IMR-90 (cell line): ENCODE results near the gene CD93. TPM values are rescaled to one million over a fixed set of nuclear protein-coding genes. Genes with fewer than 3 reads are reported as not detected.

Experiments used
- ATAC-seq: fragments of 200-7000 bp; cut with Tn5 transposase; 2 replicates; pipeline ENCODE4 v1.9.1; 2020; ENCODE audit warnings: low read depth, mild to moderate bottlenecking, moderate library complexity
- BruUV-seq: library from RNA; stranded (reverse); fragments of 400-500 nt; replicated peaks from 2 replicates; lab custom pipeline; 2021; lab: Mats Ljungman, UMichigan
- CTCF ChIA-PET: fragments of 300-600 bp; formaldehyde crosslinking; extraction: SDS; loops from one replicate; lab custom pipeline; 2021; ENCODE audit warnings: antibody characterized with exemption; lab: Yijun Ruan, JAX
- POLR2A ChIA-PET: fragments of 300-600 bp; sonication (Branson Sonifier 250); formaldehyde crosslinking; loops from one replicate; lab custom pipeline; 2022; ENCODE audit warnings: antibody characterized with exemption; ENCODE audit not compliant: unreplicated experiment; lab: Charles Lee
- DNase-seq: peaks from one replicate; pipeline ENCODE4 v3.0.0; 2013
- H2AFZ ChIP-seq: replicated peaks from 2 replicates; pipeline ENCODE3; 2013; ENCODE audit warnings: low read length, mild to moderate bottlenecking; ENCODE audit not compliant: poor library complexity
- H2AK5ac ChIP-seq: 2 replicates; pipeline ENCODE4 v1.6.1; 2013; ENCODE audit warnings: low read depth, low read length, inconsistent platforms
- H2AK9ac ChIP-seq: replicated peaks from 2 replicates; pipeline ENCODE3; 2013; ENCODE audit warnings: mild to moderate bottlenecking, low read depth, low read length, moderate library complexity; ENCODE audit not compliant: poor library complexity
- H2BK120ac ChIP-seq: 2 replicates; pipeline ENCODE4 v1.6.1; 2013; ENCODE audit warnings: low read depth, low read length, inconsistent platforms
- H2BK15ac ChIP-seq: 3 replicates; pipeline ENCODE4 v1.6.1; 2013; ENCODE audit warnings: low read depth, low read length, inconsistent platforms
- H2BK20ac ChIP-seq: 2 replicates; pipeline ENCODE4 v1.6.1; 2013; ENCODE audit warnings: low read depth, mild to moderate bottlenecking, inconsistent platforms, low read length, moderate library complexity
- H2BK5ac ChIP-seq: 2 replicates; pipeline ENCODE4 v1.6.1; 2013; ENCODE audit warnings: mild to moderate bottlenecking, low read depth, low read length, inconsistent platforms; ENCODE audit not compliant: poor library complexity, severe bottlenecking
- H3K14ac ChIP-seq: replicated peaks from 2 replicates; pipeline ENCODE4 v1.6.1; 2013; ENCODE audit warnings: low read depth, low read length, inconsistent platforms
- H3K18ac ChIP-seq: 2 replicates; pipeline ENCODE4 v1.6.1; 2013; ENCODE audit warnings: low read depth, low read length, control low read depth
- H3K23ac ChIP-seq: 2 replicates; pipeline ENCODE4 v1.6.1; 2013; ENCODE audit warnings: low read depth, low read length, inconsistent platforms
- H3K27ac ChIP-seq: 2 replicates; pipeline ENCODE4 v1.5.1; 2013; ENCODE audit warnings: mild to moderate bottlenecking, control low read depth, low read length; ENCODE audit not compliant: insufficient read depth
- H3K27me3 ChIP-seq: 2 replicates; pipeline ENCODE4 v1.6.1; 2013; ENCODE audit warnings: low read length; ENCODE audit not compliant: control insufficient read depth, insufficient read depth
- H3K36me3 ChIP-seq: 2 replicates; pipeline ENCODE4 v1.6.1; 2013; ENCODE audit warnings: low read length, mixed read lengths; ENCODE audit not compliant: control insufficient read depth, insufficient read depth
- H3K4ac ChIP-seq: 2 replicates; pipeline ENCODE4 v1.6.1; 2013; ENCODE audit warnings: low read depth, low read length, inconsistent platforms
- H3K4me1 ChIP-seq: 2 replicates; pipeline ENCODE4 v1.6.1; 2013; ENCODE audit warnings: low read length, mixed read lengths; ENCODE audit not compliant: control insufficient read depth, insufficient read depth
- H3K4me2 ChIP-seq: 2 replicates; pipeline ENCODE4 v1.6.1; 2013; ENCODE audit warnings: low read depth, mild to moderate bottlenecking, control low read depth, low read length, moderate library complexity
- H3K4me3 ChIP-seq: 2 replicates; pipeline ENCODE4 v1.5.1; 2013; ENCODE audit warnings: low read depth, mild to moderate bottlenecking, control low read depth, low read length, moderate library complexity; ENCODE audit not compliant: insufficient read depth
- H3K56ac ChIP-seq: 2 replicates; pipeline ENCODE4 v1.6.1; 2013; ENCODE audit warnings: low read length, inconsistent platforms; ENCODE audit not compliant: insufficient read depth; ENCODE audit errors: extremely low read depth
- H3K79me1 ChIP-seq, 2 experiments: 2 replicates each; pipeline ENCODE4 v1.6.1; 2013; ENCODE audit warnings: low read length in 2 of 2, inconsistent platforms in 1 of 2, low read depth in 1 of 2
- H3K9ac ChIP-seq: 2 replicates; pipeline ENCODE4 v1.6.1; 2013; ENCODE audit warnings: low read depth, low read length, control low read depth
- H3K9me1 ChIP-seq: 2 replicates; pipeline ENCODE4 v1.6.1; 2013; ENCODE audit warnings: low read length, inconsistent platforms; ENCODE audit not compliant: insufficient read depth
- H3K9me3 ChIP-seq: 2 replicates; pipeline ENCODE4 v1.6.1; 2013; ENCODE audit warnings: low read length; ENCODE audit not compliant: control insufficient read depth, insufficient read depth
- H4K20me1 ChIP-seq: 2 replicates; pipeline ENCODE4 v1.6.1; 2013; ENCODE audit warnings: low read length, inconsistent platforms; ENCODE audit not compliant: insufficient read depth
- H4K5ac ChIP-seq: 2 replicates; pipeline ENCODE4 v1.6.1; 2013; ENCODE audit warnings: mild to moderate bottlenecking, low read depth, low read length, control low read depth
- H4K8ac ChIP-seq, 2 experiments: 2 replicates each; pipeline ENCODE4 v1.6.1; 2013; ENCODE audit warnings: low read depth in 2 of 2, low read length in 2 of 2, control low read depth in 1 of 2, inconsistent platforms in 1 of 2
- H4K91ac ChIP-seq: 2 replicates; pipeline ENCODE4 v1.6.1; 2013; ENCODE audit warnings: low read depth, low read length, inconsistent platforms; ENCODE audit not compliant: insufficient read depth
- POLR2A ChIP-seq: IDR thresholded peaks from 2 replicates; pipeline ENCODE4 v1.6.1; 2012; ENCODE audit warnings: mild to moderate bottlenecking, low read depth, low read length
- RAD21 ChIP-seq: IDR thresholded peaks from 2 replicates; pipeline ENCODE4 v1.6.1; 2012; ENCODE audit warnings: low read length, improper control_type of control experiment
- WGBS, 2 experiments: methylation state at CpG; one replicate each; pipeline versions ENCODE4 v1.1.5 to v1.1.7; 2013; ENCODE audit warnings: missing lambda C conversion rate in 2 of 2; ENCODE audit not compliant: insufficient read length in 1 of 2; ENCODE audit errors: extremely low coverage in 2 of 2; 5-methylcytosine and 5-hydroxymethylcytosine counted together
- dilution Hi-C: fragments of 300-500 bp; cut with HindIII; formaldehyde crosslinking; loops from one replicate; pipeline ENCODE4 v1.14.3; 2018; ENCODE audit warnings: low sequenced_read_pairs; ENCODE audit not compliant: unreplicated experiment
- in situ Hi-C: fragments of 300-500 bp; cut with MboI; formaldehyde crosslinking; loops from 3 replicates; pipeline ENCODE4 v1.14.3; 2019; ENCODE audit warnings: low sequenced_read_pairs, inconsistent platforms, mixed read lengths
- intact Hi-C: fragments of 100-400 bp; cut with micrococcal nuclease; formaldehyde crosslinking; loops from 2 replicates; pipeline ENCODE4 v1.10.0; 2022
- polyA plus RNA-seq, 3 experiments: library from polyadenylated mRNA; depleted of rRNA; stranded (reverse); fragments of >200 nt; gene quantifications; 2 replicates each; pipeline ENCODE4 v1.2.3, GENCODE V29; 2012; ENCODE audit warnings: low replicate concordance in 1 of 3
- total RNA-seq: library from RNA; depleted of rRNA; stranded (reverse); fragments of >200 nt; gene quantifications from 2 replicates; pipeline ENCODE4 v1.2.3, GENCODE V29; 2012

CD93 gene
- total and polyA plus RNA-seq, 2 of the 4 experiments (the other 2 are of a cell fraction): under 0.01 to 0.02 TPM

DNA sequence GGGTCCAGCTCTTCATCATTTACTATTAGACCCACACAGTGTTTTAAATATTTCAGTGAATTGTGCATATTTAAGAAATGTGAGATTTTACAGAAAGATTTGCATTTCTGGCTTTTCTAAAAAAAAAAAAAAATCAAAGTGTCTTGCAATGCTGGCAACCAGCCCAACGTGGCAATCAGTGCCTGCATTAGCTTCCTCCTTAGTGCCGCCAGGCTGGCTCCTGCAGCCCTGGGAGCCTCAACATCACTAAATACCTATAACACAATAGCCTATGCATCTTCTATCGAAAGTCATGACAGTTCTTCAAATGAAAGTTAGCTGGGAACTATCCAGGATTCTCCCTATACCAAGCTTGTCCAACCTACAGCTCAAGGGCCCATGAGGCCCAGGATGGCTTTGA lies 9.4 kb upstream of the CD93 start:
- CTCF ChIA-PET: no interaction called here

More for the DNA sequence above, 9.4 kb upstream of the CD93 start:
- no peak overlapping the region for H2AK9ac ChIP-seq
- H2BK5ac ChIP-seq: no peak overlapping the region
- DNase-seq (no peak), ATAC-seq (no peak)
- H3K79me1 ChIP-seq: no peaks in the 10 kb centered on the region
- no peak overlapping the region for H2AK5ac ChIP-seq
- no peaks in the 10 kb centered on the region for H3K9me1 ChIP-seq
- H4K20me1 ChIP-seq: no peaks in the 10 kb centered on the region
- H4K5ac ChIP-seq: no peak overlapping the region
- POLR2A ChIA-PET: no interaction called here
- no peaks in the 10 kb centered on the region for H3K36me3 ChIP-seq
- H3K4ac ChIP-seq: no peak overlapping the region
- no TSS peak for BruUV-seq
- H2BK120ac ChIP-seq: no peak overlapping the region
- peaks cover 53% of the 10 kb centered on the region for H3K27me3 ChIP-seq
- no peak overlapping the region for H2BK15ac ChIP-seq
- in situ Hi-C loops (loop anchor here (25.0 kb wide), 1 partner anchor 92 kb away; no protein-coding TSS in a partner anchor), intact Hi-C loops (no loop called here), dilution Hi-C loops (no loop called here)
- H3K4me1 ChIP-seq: no peaks in the 10 kb centered on the region
- WGBS, 2 experiments: no CpG with 5 or more reads among the region's 3 CpGs
- no peak overlapping the region for H4K91ac ChIP-seq
- H2BK20ac ChIP-seq: no peak overlapping the region
- no peak overlapping the region for H3K9ac ChIP-seq
- no peak for TF ChIP-seq POLR2A
- no peak for TF ChIP-seq RAD21
- H3K4me3 ChIP-seq: no peak overlapping the region
- no peak overlapping the region for H3K14ac ChIP-seq
- no peak overlapping the region for H4K8ac ChIP-seq
- no peak overlapping the region for H3K23ac ChIP-seq
- H3K18ac ChIP-seq: no peak overlapping the region
- H2AFZ ChIP-seq: no peak overlapping the region
- no peak overlapping the region for H3K4me2 ChIP-seq
- no peaks in the 10 kb centered on the region for H3K9me3 ChIP-seq
- no peak overlapping the region for H3K27ac ChIP-seq
- H3K56ac ChIP-seq: no peak overlapping the region
